HG03196 (cell line): ENCODE measurements around the gene GPR139.

Experiments
- ATAC-seq: cut with Tn5 transposase; IDR thresholded peaks from one replicate; pipeline ENCODE4 v1.9.1; 2021; ENCODE audit not compliant: unreplicated experiment

GPR139 gene

DNA sequence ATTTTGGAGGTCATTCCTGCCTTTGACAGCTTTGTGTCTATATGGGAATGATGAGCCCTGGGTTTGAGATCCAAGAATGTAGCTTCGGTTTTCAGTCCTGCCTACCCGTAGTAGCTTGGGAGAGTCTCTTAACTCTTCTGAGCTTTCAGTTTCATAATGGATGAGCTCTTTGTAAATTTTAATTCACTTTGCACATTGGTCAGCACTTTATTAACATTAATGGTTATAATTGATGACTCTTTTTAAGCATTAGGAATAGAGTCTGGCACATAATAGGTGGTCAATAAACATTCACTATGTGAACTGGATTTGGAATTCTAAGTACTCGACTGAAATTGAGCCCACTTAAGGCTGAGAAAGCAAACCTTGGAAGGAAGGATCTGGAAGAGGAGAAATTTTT, 17.3 kb downstream of the GPR139 start:
- no peak for ATAC-seq

DNA sequence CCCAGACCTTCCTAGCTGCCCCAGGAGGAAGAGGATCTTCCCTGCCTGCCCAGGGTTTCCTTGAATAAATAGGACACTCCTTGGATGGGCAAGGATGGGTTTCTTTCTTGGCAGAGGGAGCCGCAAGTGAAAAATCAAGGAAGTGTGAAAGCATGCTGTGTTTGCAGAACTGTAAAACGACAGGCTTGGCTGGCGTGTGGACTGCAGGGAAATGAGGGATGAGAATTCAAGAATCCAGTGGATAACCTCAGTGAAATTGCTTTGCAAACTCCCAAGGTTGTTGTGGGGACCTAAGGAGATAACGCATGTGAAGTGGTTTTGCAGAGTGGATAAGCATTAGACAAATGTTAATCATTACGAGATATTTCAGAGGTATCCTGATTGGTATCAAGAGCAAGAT, 20.4 kb downstream of the GPR139 start:
- ATAC-seq = no peak

DNA sequence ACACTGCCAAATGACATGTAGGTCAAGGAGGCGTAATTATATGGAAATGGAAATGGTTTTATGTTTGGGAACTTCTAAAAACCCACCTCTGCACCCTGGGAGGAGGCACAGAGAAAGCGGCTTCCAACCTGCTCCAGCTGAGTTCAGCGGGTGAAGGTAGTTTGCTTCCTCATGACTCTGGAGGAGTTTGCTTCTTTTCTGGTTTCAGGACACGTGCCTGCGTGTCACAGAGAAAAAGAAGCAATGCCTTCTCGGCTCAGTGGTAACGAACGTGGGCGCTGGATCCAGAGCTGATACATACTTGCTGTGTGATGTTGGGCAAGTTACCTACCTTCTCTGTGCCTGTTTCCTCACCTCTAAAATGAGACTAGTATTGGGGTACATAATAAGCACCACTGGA, 22.1 kb downstream of the GPR139 start:
- ATAC-seq = no peak

DNA sequence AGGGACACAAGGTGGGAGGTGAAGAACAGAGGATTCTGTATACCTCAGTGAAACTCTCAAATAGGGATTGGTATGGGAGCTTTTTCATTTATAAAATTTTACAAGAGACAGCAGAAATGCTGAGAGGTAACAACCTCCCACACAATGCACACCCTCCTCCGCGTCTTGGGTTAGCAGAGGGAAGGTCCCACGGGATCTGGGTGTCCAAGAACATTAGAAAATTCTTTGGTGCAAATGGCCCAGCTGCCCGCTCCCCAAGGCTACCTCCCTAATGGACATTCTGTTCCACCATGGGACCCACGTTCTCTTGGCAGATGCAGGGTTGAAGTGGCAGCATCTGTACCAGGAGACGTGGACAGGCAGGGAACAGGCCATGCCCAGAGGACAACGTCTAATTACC, 22.5 kb downstream of the GPR139 start:
- ATAC-seq = no peak

DNA sequence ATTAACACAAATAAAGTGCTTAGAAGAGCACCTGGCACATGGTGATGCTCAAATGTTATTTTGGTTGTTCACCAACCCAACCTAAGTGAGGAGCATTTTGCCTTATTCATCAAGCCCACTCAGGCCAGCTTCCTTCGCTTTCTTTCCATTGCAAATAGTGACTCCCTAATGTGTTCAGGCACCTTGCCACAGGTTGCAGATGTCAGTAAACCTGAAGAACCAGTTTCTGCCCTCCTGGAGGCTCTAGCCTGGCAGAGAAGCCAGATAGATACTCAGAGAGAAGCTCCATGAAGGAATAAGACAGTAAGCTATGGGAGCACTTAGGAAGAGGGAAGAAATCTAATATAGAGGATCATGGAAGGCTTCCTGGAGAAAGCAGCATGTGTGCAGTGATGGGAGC, 23.9 kb downstream of the GPR139 start:
- no peak for ATAC-seq

DNA sequence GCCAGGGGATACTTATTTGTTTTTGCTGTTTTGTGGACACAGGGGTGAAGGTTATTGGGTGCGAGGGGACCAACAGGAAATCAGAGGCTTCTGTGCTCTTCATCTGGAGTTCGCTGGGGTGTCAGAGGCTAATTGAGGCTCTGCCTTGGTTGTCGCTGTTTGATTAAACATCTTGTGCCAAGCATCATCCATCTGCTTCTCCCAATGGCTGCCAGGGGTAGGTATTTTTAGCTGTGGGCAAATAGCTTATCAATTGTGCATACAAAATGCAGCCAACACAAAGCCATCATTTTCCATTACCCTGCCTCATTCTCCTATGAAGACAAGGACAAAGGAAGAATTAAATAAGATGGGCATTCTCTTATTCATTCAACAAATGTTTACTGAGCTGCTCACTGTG, 27.8 kb downstream of the GPR139 start:
- no peak for ATAC-seq

DNA sequence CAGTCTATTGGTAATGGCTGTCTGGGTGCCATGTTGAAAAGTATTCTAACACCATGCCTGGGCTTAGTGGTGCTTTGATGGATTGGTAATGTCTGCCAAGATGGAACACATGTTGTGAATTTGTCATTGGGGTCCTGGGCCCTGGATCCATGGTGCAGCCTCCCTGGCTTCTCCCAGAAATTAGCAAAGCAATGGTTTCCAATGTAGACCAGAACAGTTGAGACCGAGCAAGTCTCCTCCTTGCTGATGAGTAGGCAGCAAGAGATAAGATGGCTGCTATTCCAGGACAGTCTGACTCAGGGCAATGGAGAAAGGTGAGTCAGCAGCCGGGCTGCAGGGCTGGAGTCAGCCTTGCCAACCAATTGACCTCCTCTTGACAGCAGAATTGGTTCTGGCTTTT, 30.8 kb downstream of the GPR139 start:
- ATAC-seq = no peak

DNA sequence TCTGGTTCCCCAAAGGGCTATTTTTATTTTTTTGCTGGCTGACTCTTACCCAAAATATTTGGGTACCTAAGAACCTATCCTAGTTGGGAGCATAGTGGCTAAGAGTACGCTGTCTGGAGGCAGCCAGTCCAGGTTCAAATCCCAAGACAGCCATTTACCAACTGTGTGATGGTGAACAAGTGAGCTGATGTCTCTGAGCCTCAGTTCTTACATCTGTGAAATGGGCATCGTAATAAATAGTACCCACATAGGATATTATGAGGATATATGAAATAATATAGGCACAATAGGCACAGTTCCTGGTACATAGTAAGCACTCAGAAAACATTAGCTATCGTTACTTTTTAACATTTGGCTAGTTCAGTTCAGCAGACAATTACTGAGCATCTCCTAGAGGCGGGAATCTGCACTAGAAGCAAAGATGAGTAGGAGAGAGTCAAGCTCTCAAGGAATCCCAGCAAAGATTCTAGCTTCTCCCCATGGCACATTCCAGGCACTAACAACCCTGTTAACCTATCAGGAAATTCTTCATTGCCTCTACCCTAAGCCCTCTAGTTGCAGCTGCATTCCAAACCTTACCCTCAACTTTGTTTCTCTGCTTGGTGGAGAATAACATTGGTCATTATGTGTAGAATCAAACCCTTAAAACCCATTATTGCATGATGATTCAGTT, 31.6 kb downstream of the GPR139 start:
- no peak for ATAC-seq

DNA sequence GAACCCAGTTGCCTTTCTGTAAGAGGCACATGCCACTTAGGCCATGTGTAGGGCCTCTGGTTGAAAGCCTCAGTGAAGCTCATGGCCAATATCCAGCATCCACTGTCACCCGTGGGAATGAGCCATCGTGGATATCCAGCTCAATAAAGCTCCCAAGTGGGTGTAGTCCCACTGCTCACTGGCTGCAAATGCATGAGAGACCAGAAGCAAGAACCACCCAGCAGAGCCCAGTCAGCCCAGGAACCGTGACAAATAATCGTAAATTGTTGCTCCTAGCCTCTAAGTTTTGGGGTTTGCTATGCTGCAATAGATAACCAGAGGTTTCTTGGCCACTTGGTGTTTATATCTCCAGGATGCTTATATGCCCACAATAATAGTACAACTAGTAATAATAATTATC, 33.7 kb downstream of the GPR139 start:
- no peak for ATAC-seq

DNA sequence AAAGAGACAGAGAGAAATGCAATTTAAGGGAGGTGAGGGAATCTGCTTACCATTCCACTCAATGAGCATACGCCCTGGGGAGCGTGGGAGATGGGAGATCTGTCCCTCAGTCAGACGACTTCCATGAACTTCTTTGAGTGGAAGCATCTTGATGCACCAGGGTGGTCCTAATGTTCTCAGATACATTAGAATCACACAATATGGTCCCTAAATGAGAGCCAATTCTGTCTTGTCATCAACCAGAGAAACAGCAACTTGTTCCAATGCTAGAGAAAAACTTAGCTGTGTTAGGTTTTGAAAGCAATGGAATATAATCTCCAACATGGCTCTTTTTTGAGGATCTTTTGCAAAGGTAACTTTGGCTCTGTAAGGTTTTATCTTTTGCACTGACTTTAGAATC, 44.1 kb downstream of the GPR139 start:
- no peak for ATAC-seq

DNA sequence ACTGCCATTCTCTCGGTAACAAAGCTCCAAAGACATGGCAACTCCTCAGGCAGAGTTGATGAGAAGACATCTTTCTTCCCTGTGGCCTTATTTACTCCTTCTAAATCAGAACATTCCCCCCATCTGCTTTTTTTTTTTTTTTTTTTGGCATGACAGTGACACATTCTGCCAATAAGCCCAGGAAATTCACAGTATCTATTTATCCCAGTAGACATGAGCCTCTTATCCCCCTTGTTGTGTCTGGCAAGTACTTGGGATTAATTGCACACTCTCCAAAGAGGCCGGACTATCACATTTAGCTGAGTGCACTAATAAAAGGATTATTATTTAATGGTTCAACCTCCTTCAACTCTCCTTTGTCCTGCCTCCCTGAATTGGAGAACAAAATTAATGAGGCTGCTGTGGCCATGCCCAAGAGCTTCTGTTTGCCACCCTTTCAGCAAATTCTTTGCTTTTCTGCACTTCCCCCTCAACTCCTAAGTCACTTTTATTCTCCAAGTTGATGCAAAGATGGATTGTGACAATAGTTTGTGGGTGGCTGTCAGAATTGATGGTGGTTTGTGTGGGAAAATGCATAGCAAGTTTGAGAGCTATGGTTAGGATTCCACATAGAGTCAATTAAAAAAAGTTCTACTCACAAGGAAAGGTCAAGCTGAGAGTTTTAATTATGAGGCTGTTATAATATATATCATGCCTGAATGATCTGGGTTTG, 47.2 kb downstream of the GPR139 start:
- no peak for ATAC-seq

DNA sequence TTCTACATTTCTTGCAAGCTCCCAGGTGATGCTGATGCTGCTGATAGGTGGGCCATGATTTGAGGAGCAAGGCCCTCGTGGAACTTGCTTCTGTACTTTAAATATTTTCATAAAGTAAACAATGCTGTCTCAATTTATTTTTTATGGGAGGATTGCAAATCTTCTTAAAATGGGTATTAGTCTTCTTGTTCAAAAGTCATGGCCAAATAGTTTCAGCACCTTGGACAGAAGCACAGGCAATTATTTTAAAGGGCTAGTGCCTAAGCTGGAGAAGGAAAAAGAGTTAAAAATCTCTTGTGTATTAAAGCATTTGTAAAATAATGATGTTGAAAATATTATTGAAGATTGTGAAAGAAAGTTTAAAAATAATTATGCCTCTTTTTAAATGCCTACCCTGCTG, 50.5 kb downstream of the GPR139 start:
- no peak for ATAC-seq

DNA sequence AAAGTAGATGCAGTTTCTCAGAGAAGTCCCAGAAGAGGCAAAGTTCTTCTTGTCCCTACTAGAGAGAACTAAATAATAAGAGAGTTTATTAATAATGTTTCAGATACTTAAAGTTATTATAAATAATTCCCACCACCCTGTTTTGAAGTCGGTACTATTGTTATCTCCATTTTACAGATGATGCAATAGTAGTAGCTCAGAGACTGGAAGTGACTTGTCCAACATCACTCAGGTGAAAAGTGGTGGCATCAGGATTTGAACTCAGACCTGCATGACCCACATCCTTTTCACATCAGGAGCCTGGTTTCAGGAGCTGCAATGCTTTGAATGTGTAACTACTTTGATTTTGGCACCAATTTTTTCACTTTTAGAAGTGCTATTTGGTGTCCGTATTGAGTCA, 52.7 kb downstream of the GPR139 start:
- ATAC-seq = no peak

DNA sequence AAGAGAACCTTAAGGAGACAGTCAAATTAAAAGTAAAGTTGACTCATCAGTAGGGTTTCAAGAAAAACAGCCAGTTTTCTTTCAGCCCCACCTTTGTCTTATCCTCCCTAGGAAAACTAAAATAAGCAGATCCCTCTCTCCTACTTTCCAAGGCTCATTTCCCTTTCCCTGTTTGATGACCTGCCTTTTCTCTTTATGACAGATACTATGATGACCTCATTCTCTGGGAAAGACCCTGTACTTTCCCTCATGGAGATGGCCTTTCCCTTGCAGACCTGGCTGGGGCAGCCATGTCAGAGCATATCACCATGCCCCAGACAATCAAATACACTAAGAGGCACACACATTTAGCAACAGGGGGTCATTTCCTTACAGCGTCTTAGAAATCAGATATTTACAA, 53.6 kb downstream of the GPR139 start:
- ATAC-seq = no peak

DNA sequence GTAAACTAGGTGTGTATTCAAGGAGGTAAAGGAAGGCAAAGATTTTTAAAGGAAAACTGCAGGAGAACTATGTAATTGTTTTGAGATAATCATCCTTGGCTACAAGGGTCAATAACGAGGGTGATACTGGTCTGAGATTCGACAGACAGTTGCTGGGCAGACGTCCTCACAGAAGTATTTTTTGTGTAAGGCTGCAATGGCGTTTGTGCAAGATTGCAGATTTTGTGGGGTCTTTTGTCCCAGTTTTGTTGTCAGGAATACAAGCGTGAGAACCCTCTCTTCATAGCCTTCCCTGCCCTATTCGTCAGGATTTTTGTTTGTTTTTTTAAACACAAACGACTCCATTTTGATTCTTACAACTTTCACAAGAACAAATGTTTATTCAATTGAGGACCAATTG, 57.5 kb downstream of the GPR139 start:
- ATAC-seq = no peak

DNA sequence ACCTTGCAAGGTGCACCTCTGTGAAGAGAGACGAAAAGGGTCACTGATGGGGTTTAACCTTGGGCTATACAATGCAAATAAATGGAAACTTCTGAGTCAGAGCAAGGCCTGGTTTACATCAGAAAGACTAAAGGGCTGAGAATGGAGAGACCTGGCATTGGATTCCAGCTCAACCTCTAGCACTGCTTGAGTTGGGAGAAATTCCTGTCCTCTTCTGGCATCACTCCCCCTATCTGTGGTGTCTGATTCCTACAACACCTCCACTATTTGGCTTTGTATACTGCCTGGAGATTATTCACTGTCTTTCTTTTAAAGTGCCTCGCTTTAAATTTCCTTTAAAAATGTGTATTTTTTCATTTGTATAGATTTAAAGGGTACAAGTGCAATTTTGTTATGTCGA, 68.8 kb downstream of the GPR139 start:
- ATAC-seq = no peak

DNA sequence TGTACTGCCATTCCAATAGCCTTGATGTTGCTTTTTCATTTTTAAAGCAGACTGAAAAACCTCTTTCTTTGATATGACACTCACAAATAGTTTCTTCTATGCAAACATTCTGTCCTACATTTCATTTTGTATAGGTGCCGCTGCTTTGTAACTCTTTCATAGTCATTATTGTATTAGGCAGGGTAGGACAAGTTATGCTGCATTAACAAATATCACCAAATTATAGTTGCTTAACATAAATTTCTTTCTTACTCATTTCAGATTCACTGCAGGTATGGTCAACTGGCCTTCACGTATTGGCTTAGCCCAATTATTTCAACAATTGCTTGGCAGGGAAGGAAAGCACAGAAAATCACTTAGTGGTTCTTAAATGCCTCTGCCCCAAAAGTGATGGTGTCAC, 70.8 kb downstream of the GPR139 start:
- no peak for ATAC-seq

DNA sequence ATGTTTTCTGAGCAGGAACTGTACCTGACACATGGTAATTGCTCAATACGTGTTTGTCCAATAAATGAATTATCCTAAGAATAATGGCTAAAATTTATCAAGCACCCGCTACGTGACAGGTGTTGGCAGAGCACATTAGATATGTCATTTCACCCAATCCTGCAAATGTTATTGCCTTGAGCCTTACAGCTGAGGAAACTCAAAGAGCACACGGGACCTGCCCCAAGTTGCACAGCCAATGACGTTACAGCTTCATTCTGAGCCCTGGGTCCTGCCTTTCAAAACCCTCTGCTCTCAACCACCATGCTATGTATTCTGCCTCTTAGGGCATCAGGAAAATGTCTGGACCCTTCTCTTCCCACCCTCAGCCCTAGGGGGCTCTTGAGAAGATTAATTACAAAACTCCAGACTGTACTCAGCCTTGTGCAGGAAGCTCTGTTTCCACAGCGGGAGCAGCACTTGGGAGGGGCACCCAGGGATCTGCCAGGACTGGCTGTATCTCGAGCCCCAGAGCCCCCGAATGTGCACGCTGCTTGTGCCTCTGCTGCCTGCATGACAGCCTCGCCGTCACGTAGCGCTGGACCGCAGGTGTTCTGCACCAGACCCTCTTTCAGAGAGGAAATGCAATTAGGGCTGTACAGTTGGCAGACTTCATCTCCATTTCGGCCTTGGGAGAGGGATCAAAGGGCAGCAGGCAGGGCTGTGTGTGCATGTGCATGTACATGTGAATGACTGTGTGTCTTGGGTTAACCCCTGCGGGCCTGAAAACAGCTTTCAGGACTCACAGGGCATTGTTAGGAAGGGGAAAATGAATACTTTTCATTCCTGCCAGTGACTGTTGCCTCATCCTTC, 71.6 kb downstream of the GPR139 start:
- no peak for ATAC-seq

DNA sequence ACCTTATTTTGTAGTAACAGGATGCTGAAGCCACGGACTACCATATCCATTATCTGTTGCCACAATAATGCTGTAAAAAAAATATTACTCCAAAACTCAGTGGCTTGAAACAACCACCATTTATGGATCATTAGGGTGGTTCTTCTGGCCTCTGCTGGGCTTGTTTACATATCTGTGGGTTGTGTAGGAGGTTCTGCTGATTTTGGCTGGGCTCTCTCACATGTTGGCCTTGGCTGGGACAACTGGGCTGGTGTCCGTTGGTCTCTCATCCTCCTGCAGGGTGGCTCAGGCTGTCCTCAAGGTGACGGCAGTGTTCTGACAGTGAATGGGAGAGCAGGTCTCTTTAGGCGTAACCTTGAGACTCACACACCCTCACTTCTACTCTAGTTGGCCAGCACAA, 76.0 kb downstream of the GPR139 start:
- no peak for ATAC-seq

DNA sequence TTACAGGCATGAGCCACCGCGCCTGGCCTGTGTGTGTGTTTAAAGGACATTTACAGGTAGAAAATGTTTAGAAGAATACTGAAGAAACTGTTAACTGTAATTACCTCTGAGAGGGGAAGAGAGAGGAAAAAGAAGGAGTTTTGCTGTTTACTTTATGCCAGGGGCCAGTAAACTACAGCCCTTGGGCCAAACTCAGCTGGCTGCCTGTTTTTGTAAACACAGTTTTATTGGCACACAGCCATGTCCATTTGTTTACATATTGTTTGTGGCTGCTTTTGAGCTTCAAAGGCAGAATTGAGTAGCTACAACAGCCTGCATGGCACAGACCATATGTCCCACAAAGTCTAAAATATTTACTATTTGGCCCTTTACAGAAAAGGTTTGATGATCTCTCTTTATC, 76.4 kb downstream of the GPR139 start:
- no peak for ATAC-seq

DNA sequence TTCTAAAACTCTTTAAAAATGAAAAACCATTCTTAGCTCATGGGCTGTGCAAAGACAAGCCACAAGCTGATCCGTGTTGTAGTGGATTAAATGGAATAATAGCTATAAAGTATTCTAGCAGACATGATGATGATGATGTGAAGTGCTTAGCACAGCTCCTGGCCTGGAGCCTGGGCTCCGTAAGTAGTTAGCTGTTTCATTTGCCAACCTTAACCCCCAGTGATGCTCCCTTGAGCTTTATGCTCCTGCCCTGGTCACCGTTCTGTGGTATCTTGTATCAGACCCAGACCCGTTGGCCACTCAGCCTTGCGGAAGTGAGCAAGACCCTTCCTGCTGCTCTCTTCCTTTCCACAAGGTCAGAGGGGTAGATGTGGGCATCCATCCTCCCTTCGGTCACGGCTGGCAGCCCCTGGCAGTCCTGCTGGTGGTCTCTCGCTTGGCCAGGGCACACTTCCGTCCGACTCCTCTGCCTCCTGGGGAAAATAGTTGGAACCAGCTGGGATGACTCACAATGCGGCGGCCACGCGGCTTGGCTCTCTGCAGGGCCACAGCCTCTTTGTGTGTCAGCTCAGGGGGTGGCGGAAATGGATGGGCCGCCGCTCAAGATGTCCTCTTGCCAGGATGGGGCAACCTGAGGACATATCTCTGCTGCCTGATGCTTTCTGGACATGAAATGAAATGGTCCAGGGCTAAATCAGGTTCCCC, 79.1 kb downstream of the GPR139 start:
- no peak for ATAC-seq

DNA sequence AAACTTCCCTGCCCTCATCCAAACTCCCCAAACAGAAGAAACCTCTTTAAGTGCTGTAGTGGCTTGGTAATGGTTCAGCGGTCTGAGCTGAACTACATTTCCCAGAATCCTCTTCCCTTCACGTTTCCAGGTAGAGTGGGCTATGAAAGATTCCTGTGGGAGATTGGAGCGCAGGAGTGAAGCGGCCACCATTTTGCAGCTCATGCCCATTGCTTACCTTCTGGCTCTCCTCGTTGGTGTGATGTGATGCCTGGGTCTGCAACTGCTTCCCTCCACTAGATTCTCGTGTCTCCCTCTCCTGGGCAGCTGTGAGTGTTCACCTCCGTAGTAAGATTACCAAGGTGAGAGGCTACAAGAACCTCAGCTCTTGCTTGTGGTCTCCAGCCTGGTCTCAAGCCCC, 82.1 kb downstream of the GPR139 start:
- ATAC-seq = no peak
